Fibroblast of the aortic adventitia (primary cell): ENCODE data around the gene SPO11. TPM values are rescaled to one million over a fixed set of nuclear protein-coding genes. Genes with fewer than 3 reads are reported as not detected.

Experiments
- DNase-seq: peaks from one replicate; pipeline ENCODE4 v3.0.0-alpha.2; 2010; ENCODE audit warnings: low read depth
- H3K4me3 ChIP-seq: 2 replicates; pipeline ENCODE4 v1.5.1; 2011; ENCODE audit warnings: low read depth, mild to moderate bottlenecking, control low read depth, low read length, moderate library complexity
- small RNA-seq: library from RNA; depleted of rRNA; stranded (forward); fragments of <200 nt; gene quantifications from one replicate; pipeline ENCODE3, GENCODE V24; 2012
- total RNA-seq: library from RNA; depleted of rRNA; stranded (reverse); fragments of >200 nt; gene quantifications from 2 replicates; pipeline ENCODE4 v1.2.3, GENCODE V29; 2012; ENCODE audit warnings: low replicate concordance
- TF ChIP-seq, protein P1 (sequence below): IDR thresholded peaks from 2 replicates; pipeline ENCODE4 v1.5.1; 2011; ENCODE audit warnings: mild to moderate bottlenecking, low read length, control low read depth, inconsistent platforms; ENCODE audit not compliant: insufficient read depth

Gene SPO11
- total RNA-seq, 1 donor = not detected

DNA sequence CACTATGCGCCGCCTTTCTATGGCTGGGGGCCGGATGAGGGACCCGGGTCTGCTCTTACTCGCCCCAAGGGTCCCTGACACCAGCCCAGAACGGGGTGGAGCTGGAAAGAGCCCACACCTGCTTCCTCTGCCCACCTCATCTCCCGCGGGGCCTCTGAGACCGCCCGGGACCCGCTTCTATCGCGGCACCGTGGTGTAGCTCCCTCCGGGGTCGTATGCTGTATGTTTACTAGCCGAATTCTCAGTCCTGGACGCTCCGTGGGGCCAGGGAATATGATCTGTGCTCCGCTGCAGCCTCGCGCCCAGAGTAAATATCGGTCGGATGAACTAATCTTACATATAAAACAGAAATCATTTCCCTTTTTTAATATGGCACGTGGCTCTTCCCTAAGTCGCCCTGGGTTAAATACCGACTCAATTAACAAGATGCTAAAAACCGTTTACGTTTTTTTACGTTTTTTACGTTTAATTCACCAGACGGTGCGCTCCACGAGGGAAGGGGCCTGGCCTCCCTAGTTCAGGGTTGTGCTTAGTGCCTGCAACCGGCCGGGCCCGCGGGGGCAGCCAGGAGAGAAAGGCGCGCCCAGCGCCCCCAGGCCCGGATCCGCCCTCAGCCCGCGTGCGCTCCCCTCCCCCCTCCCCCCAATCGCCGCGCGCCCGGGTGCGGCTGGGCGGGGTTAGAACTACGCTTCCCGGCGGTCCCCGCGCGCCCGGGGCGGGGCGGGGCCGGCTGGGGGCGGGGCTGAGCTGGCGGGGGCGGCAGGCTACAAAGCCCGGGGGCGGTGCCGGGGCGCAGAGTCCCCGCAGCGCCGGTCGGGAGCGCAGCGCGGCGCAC is 61.2 kb downstream of the SPO11 start, which contains the start of gene RBM38:
Gene RBM38, plus strand, starts transcription at position 793 of the 835 bp plus-strand sequence. CDS start 186 bp downstream, outside the sequence.
- TF ChIP-seq, protein P1, sequence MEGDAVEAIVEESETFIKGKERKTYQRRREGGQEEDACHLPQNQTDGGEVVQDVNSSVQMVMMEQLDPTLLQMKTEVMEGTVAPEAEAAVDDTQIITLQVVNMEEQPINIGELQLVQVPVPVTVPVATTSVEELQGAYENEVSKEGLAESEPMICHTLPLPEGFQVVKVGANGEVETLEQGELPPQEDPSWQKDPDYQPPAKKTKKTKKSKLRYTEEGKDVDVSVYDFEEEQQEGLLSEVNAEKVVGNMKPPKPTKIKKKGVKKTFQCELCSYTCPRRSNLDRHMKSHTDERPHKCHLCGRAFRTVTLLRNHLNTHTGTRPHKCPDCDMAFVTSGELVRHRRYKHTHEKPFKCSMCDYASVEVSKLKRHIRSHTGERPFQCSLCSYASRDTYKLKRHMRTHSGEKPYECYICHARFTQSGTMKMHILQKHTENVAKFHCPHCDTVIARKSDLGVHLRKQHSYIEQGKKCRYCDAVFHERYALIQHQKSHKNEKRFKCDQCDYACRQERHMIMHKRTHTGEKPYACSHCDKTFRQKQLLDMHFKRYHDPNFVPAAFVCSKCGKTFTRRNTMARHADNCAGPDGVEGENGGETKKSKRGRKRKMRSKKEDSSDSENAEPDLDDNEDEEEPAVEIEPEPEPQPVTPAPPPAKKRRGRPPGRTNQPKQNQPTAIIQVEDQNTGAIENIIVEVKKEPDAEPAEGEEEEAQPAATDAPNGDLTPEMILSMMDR = no peak
- peak within 1 kb of the TSS; percentile 74 for H3K4me3 ChIP-seq
- DNase-seq = peak; percentile 42

DNA sequence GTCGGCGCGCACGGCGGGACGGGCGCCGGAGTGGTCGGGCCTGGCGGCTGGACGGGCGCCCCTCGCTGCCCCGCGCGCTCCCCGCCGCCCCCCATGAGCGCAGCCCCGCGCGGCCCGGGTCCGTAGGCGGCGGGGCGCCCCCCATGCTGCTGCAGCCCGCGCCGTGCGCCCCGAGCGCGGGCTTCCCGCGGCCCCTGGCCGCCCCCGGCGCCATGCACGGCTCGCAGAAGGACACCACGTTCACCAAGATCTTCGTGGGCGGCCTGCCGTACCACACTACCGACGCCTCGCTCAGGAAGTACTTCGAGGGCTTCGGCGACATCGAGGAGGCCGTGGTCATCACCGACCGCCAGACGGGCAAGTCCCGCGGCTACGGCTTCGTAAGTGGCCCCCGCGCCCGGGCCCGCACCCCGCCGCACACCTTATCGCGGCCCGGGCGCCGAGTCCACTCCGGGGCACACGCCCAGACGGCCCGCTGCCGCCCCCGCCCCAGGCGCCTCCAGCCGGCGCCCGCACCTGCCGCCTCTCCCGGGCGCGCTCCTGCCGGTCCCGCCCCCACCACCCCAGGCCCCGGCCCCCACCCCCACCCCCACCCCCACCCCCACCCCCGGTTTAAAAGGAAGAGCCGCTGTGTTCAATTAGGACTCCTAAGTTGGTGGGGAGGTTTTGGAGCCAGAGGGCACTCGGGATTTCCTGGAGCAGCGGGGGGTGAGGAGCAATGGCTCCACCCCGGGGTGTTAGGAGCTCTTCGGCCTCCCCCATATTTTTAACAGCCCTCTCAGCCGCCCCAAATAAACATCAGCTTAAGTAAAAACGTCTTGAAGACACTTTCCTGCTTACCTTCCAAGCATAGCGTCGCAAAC is 62.1 kb downstream of the SPO11 start:
- peak overlapping the region; percentile 74 for H3K4me3 ChIP-seq
- TF ChIP-seq, protein P1 = no peak
- DNase-seq = peak; percentile 11

DNA sequence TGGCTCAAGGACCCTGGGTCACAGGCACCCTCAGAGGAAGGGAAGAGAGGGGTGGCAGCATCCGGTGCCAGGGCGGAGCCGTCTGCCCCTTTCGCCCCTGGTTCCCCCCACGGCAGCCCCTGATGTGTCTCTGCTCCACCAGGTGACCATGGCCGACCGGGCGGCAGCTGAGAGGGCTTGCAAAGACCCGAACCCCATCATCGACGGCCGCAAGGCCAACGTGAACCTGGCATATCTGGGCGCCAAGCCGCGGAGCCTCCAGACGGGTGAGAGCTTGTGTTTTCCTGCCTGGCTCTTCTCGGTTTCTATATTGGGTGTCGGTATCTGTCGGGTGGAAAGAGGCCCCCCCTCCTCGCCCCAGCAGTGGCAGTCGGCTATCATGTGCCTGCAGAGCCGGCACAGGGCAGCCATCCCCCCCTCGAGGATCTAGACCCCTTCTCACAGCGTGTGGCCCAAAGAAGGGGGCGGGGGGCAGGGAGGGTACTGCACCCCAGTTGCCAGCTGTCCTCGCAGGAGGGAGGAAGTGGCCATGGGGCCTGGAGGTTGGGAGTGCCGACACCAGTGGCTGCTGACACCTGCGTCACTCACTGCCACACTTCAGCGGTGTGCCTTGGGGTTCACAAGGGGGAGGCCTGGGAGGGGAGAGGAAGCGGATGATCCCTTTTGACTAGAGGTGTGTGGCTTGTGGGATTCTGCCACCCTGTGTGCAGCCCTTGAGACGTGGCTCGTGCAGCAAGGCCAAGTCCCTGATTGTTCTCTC is 63.1 kb downstream of the SPO11 start:
- TF ChIP-seq, protein P1 = no peak
- peak overlapping the region; percentile 74 for H3K4me3 ChIP-seq
- DNase-seq = no peak

Small RNA genes within 50 kb of the gene (small RNA-seq; reads per million reads assigned to genes)
- gene MIR4325 (not detected), gene RF00019 (not detected), gene RPL39P39 (not detected)

Other genes with a start within 250 kb of the SPO11 start
- gene BMP7, start 63.2 kb upstream of the SPO11 start, total RNA-seq = not detected in 2 replicates
- 24.8 and 26.9 TPM in 2 replicates for gene RAE1, start 21.5 kb downstream of the SPO11 start, total RNA-seq
- 2.0 and 6.1 TPM in 2 replicates for gene RBM38, start 61.6 kb downstream of the SPO11 start, total RNA-seq
- gene CTCFL, start 195.3 kb downstream of the SPO11 start, total RNA-seq = not detected in 2 replicates
- gene PCK1, start 231.3 kb downstream of the SPO11 start, total RNA-seq = not detected in 2 replicates